ENCODE data around the gene SORBS1.

DNA sequence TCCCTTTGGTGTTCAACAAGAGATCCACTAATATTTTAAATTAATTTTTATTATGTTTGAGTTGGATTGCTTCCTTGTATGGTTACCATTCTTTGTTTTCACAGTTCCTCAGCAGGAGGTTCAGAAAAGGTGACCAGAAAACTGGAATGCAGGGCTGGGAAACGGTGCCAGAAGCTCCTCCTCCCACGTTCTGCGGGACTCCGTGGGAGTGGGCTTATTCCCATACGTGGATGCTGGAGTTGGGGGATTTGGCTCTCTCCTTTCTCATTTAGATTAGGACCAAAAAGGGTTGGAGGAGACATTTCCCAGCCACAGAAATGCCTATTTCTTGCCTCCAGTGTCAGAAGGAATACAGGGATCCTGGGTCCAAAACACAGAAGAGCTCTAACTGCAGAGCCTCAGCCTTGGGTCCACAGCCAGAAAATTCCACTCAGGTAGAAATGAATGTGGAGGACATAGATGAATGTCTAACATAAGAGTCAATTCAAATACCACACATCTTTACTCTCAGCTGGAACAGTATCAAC is 56.0 kb downstream of the SORBS1 start:
- no peak for TF ChIP-seq POLR2A (IDR thresholded peaks at IDR 0.05; ENCODE audit: low read length)
- no peak for TF ChIP-seq GATA1 (IDR thresholded peaks at IDR 0.05; ENCODE audit: low read depth, low read length)
